Peyer's patch (tissue), 4 donors: ENCODE results near the gene CRYBG3.

Experiments
- POLR2A ChIP-seq, 2 donors: fragments of 450-650 bp; IDR thresholded peaks; one replicate each; pipeline ENCODE4 v1.5.1; 2017; ENCODE audit warnings: antibody characterized with exemption in 2 of 2, mild to moderate bottlenecking in 2 of 2, moderate library complexity in 2 of 2
- TF ChIP-seq, protein P1 (sequence below), 6 experiments: fragments of 450-650 bp in 4 of 6; fragments of 200-600 bp in 2 of 6; sonication (generic) in 1 of 6; IDR thresholded peaks; one replicate each; pipeline ENCODE4 v1.5.1; 2017 to 2019; ENCODE audit warnings: antibody characterized with exemption in 6 of 6, mild to moderate bottlenecking in 3 of 6, moderate library complexity in 1 of 6

DNA sequence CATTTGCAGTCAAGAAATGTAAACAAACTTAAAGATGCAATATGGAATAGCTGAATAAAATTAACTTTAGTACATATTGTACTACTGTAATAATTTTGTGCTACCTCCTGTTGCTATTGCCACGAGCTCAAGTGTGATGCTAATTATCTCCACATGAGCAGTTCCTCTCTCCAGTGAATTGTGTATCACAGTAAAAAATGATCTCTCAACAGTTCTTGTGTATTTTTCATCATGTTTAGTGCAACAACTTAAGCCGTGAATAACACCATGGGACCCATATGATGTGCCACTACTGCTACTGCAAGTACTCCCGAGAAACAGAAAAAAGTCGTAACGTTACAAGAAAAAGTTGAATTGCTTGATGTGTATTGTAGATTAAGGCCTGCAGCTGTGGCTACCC, 138.1 kb downstream of the CRYBG3 start:
- TF ChIP-seq, protein P1, sequence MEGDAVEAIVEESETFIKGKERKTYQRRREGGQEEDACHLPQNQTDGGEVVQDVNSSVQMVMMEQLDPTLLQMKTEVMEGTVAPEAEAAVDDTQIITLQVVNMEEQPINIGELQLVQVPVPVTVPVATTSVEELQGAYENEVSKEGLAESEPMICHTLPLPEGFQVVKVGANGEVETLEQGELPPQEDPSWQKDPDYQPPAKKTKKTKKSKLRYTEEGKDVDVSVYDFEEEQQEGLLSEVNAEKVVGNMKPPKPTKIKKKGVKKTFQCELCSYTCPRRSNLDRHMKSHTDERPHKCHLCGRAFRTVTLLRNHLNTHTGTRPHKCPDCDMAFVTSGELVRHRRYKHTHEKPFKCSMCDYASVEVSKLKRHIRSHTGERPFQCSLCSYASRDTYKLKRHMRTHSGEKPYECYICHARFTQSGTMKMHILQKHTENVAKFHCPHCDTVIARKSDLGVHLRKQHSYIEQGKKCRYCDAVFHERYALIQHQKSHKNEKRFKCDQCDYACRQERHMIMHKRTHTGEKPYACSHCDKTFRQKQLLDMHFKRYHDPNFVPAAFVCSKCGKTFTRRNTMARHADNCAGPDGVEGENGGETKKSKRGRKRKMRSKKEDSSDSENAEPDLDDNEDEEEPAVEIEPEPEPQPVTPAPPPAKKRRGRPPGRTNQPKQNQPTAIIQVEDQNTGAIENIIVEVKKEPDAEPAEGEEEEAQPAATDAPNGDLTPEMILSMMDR (IDR thresholded peaks at IDR 0.05) = no peak
- no peak for TF ChIP-seq POLR2A (IDR thresholded peaks at IDR 0.05)
